CD4-positive, CD25-positive, alpha-beta regulatory T cell (primary cell): Measurements from ENCODE around the gene LMCD1. TPM values are rescaled to one million over a fixed set of nuclear protein-coding genes. Genes with fewer than 3 reads are reported as not detected.

Source experiments
- ATAC-seq, 2 donors: fragments of 150-1000 bp; cut with Tn5 transposase; one replicate each; pipeline ENCODE4 v1.10.0; 2021; ENCODE audit warnings: low read depth in 2 of 2, moderate number of reproducible peaks in 2 of 2, moderate library complexity in 1 of 2
- DNase-seq, 3 donors: peaks; one replicate each; pipeline versions ENCODE4 v3.0.0 to v3.0.0-alpha.2; 2012 to 2022; ENCODE audit warnings: mixed read lengths in 1 of 3
- H3K27ac ChIP-seq: one replicate; pipeline ENCODE4 v1.7.0; 2013; ENCODE audit warnings: mild to moderate bottlenecking, low read length; ENCODE audit not compliant: insufficient read depth, poor library complexity, severe bottlenecking
- H3K27me3 ChIP-seq: one replicate; pipeline ENCODE4 v1.7.0; 2013; ENCODE audit warnings: low read length; ENCODE audit not compliant: control insufficient read depth, insufficient read depth
- H3K36me3 ChIP-seq: one replicate; pipeline ENCODE4 v1.7.0; 2013; ENCODE audit warnings: mild to moderate bottlenecking, low read length, moderate library complexity; ENCODE audit not compliant: control insufficient read depth, insufficient read depth
- H3K4me1 ChIP-seq: 2 replicates; pipeline ENCODE4 v1.7.0; 2013; ENCODE audit warnings: mild to moderate bottlenecking, low read length; ENCODE audit not compliant: insufficient read depth, control insufficient read depth, poor library complexity, severe bottlenecking
- H3K4me3 ChIP-seq: one replicate; pipeline ENCODE4 v1.7.0; 2013; ENCODE audit warnings: low read depth, mild to moderate bottlenecking, low read length, moderate library complexity
- H3K9me3 ChIP-seq, 2 experiments: 1 replicate in 1 of 2; 2 replicates in 1 of 2; pipeline ENCODE4 v1.7.0; 2013; ENCODE audit warnings: low read length in 2 of 2, mild to moderate bottlenecking in 1 of 2, moderate library complexity in 1 of 2; ENCODE audit not compliant: control insufficient read depth in 2 of 2
- H3K27ac Mint-ChIP-seq, 3 donors: one replicate each; pipeline ENCODE4 v1.8.0; 2020 to 2022; ENCODE audit warnings: mild to moderate bottlenecking in 3 of 3, mixed read lengths in 3 of 3, moderate library complexity in 2 of 3
- H3K27me3 Mint-ChIP-seq: one replicate; pipeline ENCODE4 v1.8.0; 2022; ENCODE audit warnings: mild to moderate bottlenecking, mixed read lengths
- H3K36me3 Mint-ChIP-seq: one replicate; pipeline ENCODE4 v1.8.0; 2020; ENCODE audit warnings: mixed read lengths
- H3K4me1 Mint-ChIP-seq, 4 donors: one replicate each; pipeline ENCODE4 v1.8.0; 2020 to 2022; ENCODE audit warnings: mixed read lengths in 4 of 4, mild to moderate bottlenecking in 1 of 4
- H3K4me3 Mint-ChIP-seq, 4 donors: one replicate each; pipeline ENCODE4 v1.8.0; 2020 to 2022; ENCODE audit warnings: mild to moderate bottlenecking in 4 of 4, mixed read lengths in 4 of 4, moderate library complexity in 3 of 4
- H3K9me3 Mint-ChIP-seq, 7 donors: one replicate each; pipeline ENCODE4 v1.8.0; 2020 to 2022; ENCODE audit warnings: mixed read lengths in 7 of 7, mild to moderate bottlenecking in 3 of 7, moderate library complexity in 2 of 7
- polyA plus RNA-seq, 4 donors: library from polyadenylated mRNA; unstranded; fragments of 300-500 nt; fragmentation: Illumina TruSeq; gene quantifications; one replicate each; pipeline ENCODE4 v1.2.3, GENCODE V29; 2021
- total RNA-seq: library from RNA; stranded (reverse); gene quantifications from one replicate; pipeline ENCODE4 v1.2.3, GENCODE V29; 2022

Gene LMCD1
- total and polyA plus RNA-seq, 5 donors from 2014 or later: 5.6 to 27.7 (median 17.2) TPM

GRCh38 chr3:8608041-8608790, 106.6 kb downstream of the LMCD1 start:
- peaks cover 0 to 2% (median 0%) of the 10 kb centered on the region in 7 donors for H3K9me3 Mint-ChIP-seq
- no peak for ATAC-seq
- H3K27me3 ChIP-seq: no peaks in the 10 kb centered on the region
- no peak overlapping the region for H3K27ac ChIP-seq
- H3K4me1 Mint-ChIP-seq: no peaks in the 10 kb centered on the region
- H3K4me3 Mint-ChIP-seq: no peak overlapping the region
- no peaks in the 10 kb centered on the region for H3K36me3 ChIP-seq
- H3K27me3 Mint-ChIP-seq: no peaks in the 10 kb centered on the region
- H3K9me3 ChIP-seq: no peaks in the 10 kb centered on the region
- no peak overlapping the region for H3K4me3 ChIP-seq
- H3K4me1 ChIP-seq: no peaks in the 10 kb centered on the region
- no peak for DNase-seq
- no peaks in the 10 kb centered on the region for H3K36me3 Mint-ChIP-seq
- H3K27ac Mint-ChIP-seq: no peak overlapping the region

- no peaks in the 10 kb centered on the region for H3K4me1 ChIP-seq
- ATAC-seq: no peak
- H3K27ac Mint-ChIP-seq: no peak overlapping the region
- H3K4me3 Mint-ChIP-seq: no peak overlapping the region
- no peak for DNase-seq
- H3K36me3 Mint-ChIP-seq: no peaks in the 10 kb centered on the region
- H3K9me3 Mint-ChIP-seq: peaks cover 0 to 2% (median 0%) of the 10 kb centered on the region in 7 donors
- no peak overlapping the region for H3K27ac ChIP-seq
- no peaks in the 10 kb centered on the region for H3K9me3 ChIP-seq
- no peak overlapping the region for H3K4me3 ChIP-seq
- no peaks in the 10 kb centered on the region for H3K27me3 ChIP-seq
- H3K4me1 Mint-ChIP-seq: no peaks in the 10 kb centered on the region
- no peaks in the 10 kb centered on the region for H3K27me3 Mint-ChIP-seq
- no peaks in the 10 kb centered on the region for H3K36me3 ChIP-seq
Measured at GRCh38 chr3:8608791-8609467, 107.3 kb downstream of the LMCD1 start.

GRCh38 chr3:8610951-8611350, 109.3 kb downstream of the LMCD1 start:
- Mint-ChIP-seq H3K27ac (no peak overlapping the region), H3K4me1 (no peaks in the 10 kb centered on the region), H3K27me3 (no peaks in the 10 kb centered on the region), H3K9me3 (no peaks in the 10 kb centered on the region), H3K4me3 (no peak overlapping the region), H3K36me3 (no peaks in the 10 kb centered on the region)
- no peak for ATAC-seq
- Histone ChIP-seq H3K27ac (no peak overlapping the region), H3K4me1 (no peaks in the 10 kb centered on the region), H3K36me3 (no peaks in the 10 kb centered on the region), H3K9me3 (no peaks in the 10 kb centered on the region), H3K4me3 (no peak overlapping the region), H3K27me3 (no peaks in the 10 kb centered on the region)
- no peak for DNase-seq

- Histone ChIP-seq H3K4me1 (peaks cover 3% of the 10 kb centered on the region), H3K27ac (no peak overlapping the region), H3K9me3 (peaks cover 0 to 3% of the 10 kb centered on the region in 2 experiments), H3K4me3 (no peak overlapping the region), H3K36me3 (no peaks in the 10 kb centered on the region), H3K27me3 (no peaks in the 10 kb centered on the region)
- Mint-ChIP-seq H3K4me3 (no peak overlapping the region), H3K27me3 (peaks cover 9% of the 10 kb centered on the region), H3K27ac (no peak overlapping the region), H3K36me3 (no peaks in the 10 kb centered on the region), H3K4me1 (peaks cover 0 to 2% (median 0%) of the 10 kb centered on the region in 4 donors), H3K9me3 (peaks cover 0 to 6% (median 0%) of the 10 kb centered on the region in 7 donors)
- no peak for DNase-seq
- no peak for ATAC-seq
Measured at GRCh38 chr3:8617921-8618320, 116.3 kb downstream of the LMCD1 start.

- H3K27ac ChIP-seq: no peak overlapping the region
- peaks cover 0 to 6% (median 0%) of the 10 kb centered on the region in 7 donors for H3K9me3 Mint-ChIP-seq
- ATAC-seq (no peak), DNase-seq (no peak)
- H3K4me3 Mint-ChIP-seq: no peak overlapping the region
- H3K27me3 ChIP-seq: no peaks in the 10 kb centered on the region
- no peak overlapping the region for H3K4me3 ChIP-seq
- peaks cover 5% of the 10 kb centered on the region for H3K4me1 ChIP-seq
- peaks cover 0 to 7% (median 0%) of the 10 kb centered on the region in 4 donors for H3K4me1 Mint-ChIP-seq
- no peaks in the 10 kb centered on the region for H3K36me3 ChIP-seq
- no peaks in the 10 kb centered on the region for H3K36me3 Mint-ChIP-seq
- H3K27me3 Mint-ChIP-seq: peaks cover 9% of the 10 kb centered on the region
- H3K9me3 ChIP-seq: peaks cover 0 to 3% of the 10 kb centered on the region in 2 experiments
- H3K27ac Mint-ChIP-seq: no peak overlapping the region
Measured at GRCh38 chr3:8618950-8619349, 117.3 kb downstream of the LMCD1 start.

- H3K27me3 ChIP-seq: no peaks in the 10 kb centered on the region
- H3K27ac ChIP-seq: no peak overlapping the region
- no peak overlapping the region for H3K4me3 Mint-ChIP-seq
- H3K36me3 Mint-ChIP-seq: no peaks in the 10 kb centered on the region
- peaks cover 5% of the 10 kb centered on the region for H3K4me1 ChIP-seq
- peaks cover 0 to 6% (median 0%) of the 10 kb centered on the region in 7 donors for H3K9me3 Mint-ChIP-seq
- H3K27ac Mint-ChIP-seq: no peak overlapping the region
- ATAC-seq (no peak), DNase-seq (no peak)
- H3K36me3 ChIP-seq: no peaks in the 10 kb centered on the region
- peaks cover 9% of the 10 kb centered on the region for H3K27me3 Mint-ChIP-seq
- no peak overlapping the region for H3K4me3 ChIP-seq
- H3K9me3 ChIP-seq: peaks cover 0 to 3% of the 10 kb centered on the region in 2 experiments
- H3K4me1 Mint-ChIP-seq: peaks cover 0 to 7% (median 0%) of the 10 kb centered on the region in 4 donors
Measured at GRCh38 chr3:8619548-8619947, 117.9 kb downstream of the LMCD1 start.

GRCh38 chr3:8621141-8621540, 119.5 kb downstream of the LMCD1 start:
- Histone ChIP-seq H3K4me3 (no peak overlapping the region), H3K27me3 (no peaks in the 10 kb centered on the region), H3K9me3 (peaks cover 0 to 3% of the 10 kb centered on the region in 2 experiments), H3K4me1 (peaks cover 5% of the 10 kb centered on the region), H3K36me3 (no peaks in the 10 kb centered on the region), H3K27ac (no peak overlapping the region)
- ATAC-seq (no peak), DNase-seq (no peak)
- peaks cover 0 to 7% (median 0%) of the 10 kb centered on the region in 4 donors for H3K4me1 Mint-ChIP-seq
- no peak overlapping the region for H3K27ac Mint-ChIP-seq
- H3K36me3 Mint-ChIP-seq: no peaks in the 10 kb centered on the region
- peaks cover 0 to 6% (median 0%) of the 10 kb centered on the region in 7 donors for H3K9me3 Mint-ChIP-seq
- no peak overlapping the region for H3K4me3 Mint-ChIP-seq
- H3K27me3 Mint-ChIP-seq: peaks cover 9% of the 10 kb centered on the region
